Neuronal stem cell (in vitro differentiated cells): ENCODE results near the gene PER1.

Source experiments
- DNase-seq: peaks from one replicate; pipeline ENCODE4 v3.0.0-alpha.2; 2013; ENCODE audit warnings: low spot score
- H2AFZ ChIP-seq: one replicate; pipeline ENCODE4 v1.6.1; 2013; ENCODE audit warnings: mild to moderate bottlenecking, low read length, inconsistent platforms
- H2AK5ac ChIP-seq: 2 replicates; pipeline ENCODE4 v1.6.1; 2013; ENCODE audit warnings: low read depth, mild to moderate bottlenecking, inconsistent platforms, low read length, moderate library complexity, mixed read lengths
- H2BK120ac ChIP-seq: 2 replicates; pipeline ENCODE4 v1.6.1; 2013; ENCODE audit warnings: low read depth, mild to moderate bottlenecking, inconsistent platforms, low read length, moderate library complexity, mixed read lengths
- H2BK12ac ChIP-seq: one replicate; pipeline ENCODE4 v1.6.1; 2013; ENCODE audit warnings: low read length, inconsistent platforms
- H2BK15ac ChIP-seq: 2 replicates; pipeline ENCODE4 v1.6.1; 2013; ENCODE audit warnings: mild to moderate bottlenecking, low read length, inconsistent platforms, mixed read lengths
- H2BK5ac ChIP-seq: one replicate; pipeline ENCODE4 v1.6.1; 2013; ENCODE audit warnings: inconsistent platforms, mild to moderate bottlenecking, low read length, moderate library complexity
- H3K14ac ChIP-seq: one replicate; pipeline ENCODE4 v1.6.1; 2013; ENCODE audit warnings: low read length, inconsistent platforms
- H3K18ac ChIP-seq: 2 replicates; pipeline ENCODE4 v1.6.1; 2013; ENCODE audit warnings: low read length, inconsistent platforms
- H3K23ac ChIP-seq: 2 replicates; pipeline ENCODE4 v1.6.1; 2013; ENCODE audit warnings: low read depth, mild to moderate bottlenecking, mixed read lengths, low read length, inconsistent platforms; ENCODE audit not compliant: poor library complexity
- H3K27ac ChIP-seq: replicated peaks from 3 replicates; pipeline ENCODE4 v1.5.1; 2013; ENCODE audit warnings: low read length, inconsistent platforms
- H3K27me3 ChIP-seq, 3 experiments: 2 replicates each; pipeline ENCODE4 v1.6.1; 2013; ENCODE audit warnings: low read length in 3 of 3, mild to moderate bottlenecking in 2 of 3, inconsistent platforms in 1 of 3, low read depth in 1 of 3, mixed read lengths in 1 of 3, moderate library complexity in 1 of 3; ENCODE audit not compliant: control insufficient read depth in 3 of 3, insufficient read depth in 3 of 3
- H3K36me3 ChIP-seq, 2 donors: replicated peaks in 1 of 2; 2 replicates each; pipeline ENCODE4 v1.6.1; 2013; ENCODE audit warnings: low read length in 2 of 2; ENCODE audit not compliant: control insufficient read depth in 2 of 2, insufficient read depth in 2 of 2
- H3K4ac ChIP-seq: 2 replicates; pipeline ENCODE4 v1.6.1; 2013; ENCODE audit warnings: inconsistent platforms, mild to moderate bottlenecking, low read length, moderate library complexity
- H3K4me1 ChIP-seq, 2 donors: 1 replicate in 1 of 2; 2 replicates in 1 of 2; pipeline ENCODE4 v1.6.1; 2013; ENCODE audit warnings: low read length in 2 of 2, low read depth in 1 of 2; ENCODE audit not compliant: control insufficient read depth in 2 of 2, insufficient read depth in 1 of 2
- H3K4me2 ChIP-seq: one replicate; pipeline ENCODE4 v1.6.1; 2013; ENCODE audit warnings: mild to moderate bottlenecking, low read length, inconsistent platforms; ENCODE audit not compliant: insufficient read depth, poor library complexity, severe bottlenecking
- H3K4me3 ChIP-seq, 2 donors: 2 replicates each; pipeline ENCODE4 v1.5.1; 2013; ENCODE audit warnings: low read length in 2 of 2, mild to moderate bottlenecking in 2 of 2, inconsistent platforms in 1 of 2, moderate library complexity in 1 of 2
- H3K79me1 ChIP-seq: one replicate; pipeline ENCODE4 v1.6.1; 2013; ENCODE audit warnings: low read depth, mild to moderate bottlenecking, inconsistent platforms, low read length, moderate library complexity
- H3K9ac ChIP-seq: one replicate; pipeline ENCODE4 v1.6.1; 2013; ENCODE audit warnings: mild to moderate bottlenecking, low read depth, low read length, inconsistent platforms; ENCODE audit not compliant: poor library complexity
- H3K9me3 ChIP-seq, 2 donors: replicated peaks in 1 of 2; 2 replicates each; pipeline versions ENCODE3 to v1.6.1; 2013; ENCODE audit warnings: low read length in 2 of 2, mild to moderate bottlenecking in 2 of 2, inconsistent platforms in 1 of 2, low read depth in 1 of 2, mixed read lengths in 1 of 2, moderate library complexity in 1 of 2; ENCODE audit not compliant: control insufficient read depth in 2 of 2, insufficient read depth in 1 of 2
- H4K8ac ChIP-seq: one replicate; pipeline ENCODE4 v1.6.1; 2013; ENCODE audit warnings: low read depth, mild to moderate bottlenecking, inconsistent platforms, low read length, moderate library complexity
- H4K91ac ChIP-seq: one replicate; pipeline ENCODE4 v1.6.1; 2013; ENCODE audit warnings: low read length, low read depth, mild to moderate bottlenecking, inconsistent platforms; ENCODE audit not compliant: poor library complexity
- WGBS, 2 donors: extraction: QIAGEN DNeasy Blood & Tissue Kit; methylation state at CpG; one replicate each; pipeline ENCODE4 v1.1.7; 2013; ENCODE audit warnings: missing lambda C conversion rate in 2 of 2, mixed read lengths in 1 of 2; ENCODE audit not compliant: insufficient read length in 2 of 2, insufficient replicate concordance in 1 of 2; ENCODE audit errors: extremely low coverage in 2 of 2; 5-methylcytosine and 5-hydroxymethylcytosine counted together

The PER1 gene

DNA sequence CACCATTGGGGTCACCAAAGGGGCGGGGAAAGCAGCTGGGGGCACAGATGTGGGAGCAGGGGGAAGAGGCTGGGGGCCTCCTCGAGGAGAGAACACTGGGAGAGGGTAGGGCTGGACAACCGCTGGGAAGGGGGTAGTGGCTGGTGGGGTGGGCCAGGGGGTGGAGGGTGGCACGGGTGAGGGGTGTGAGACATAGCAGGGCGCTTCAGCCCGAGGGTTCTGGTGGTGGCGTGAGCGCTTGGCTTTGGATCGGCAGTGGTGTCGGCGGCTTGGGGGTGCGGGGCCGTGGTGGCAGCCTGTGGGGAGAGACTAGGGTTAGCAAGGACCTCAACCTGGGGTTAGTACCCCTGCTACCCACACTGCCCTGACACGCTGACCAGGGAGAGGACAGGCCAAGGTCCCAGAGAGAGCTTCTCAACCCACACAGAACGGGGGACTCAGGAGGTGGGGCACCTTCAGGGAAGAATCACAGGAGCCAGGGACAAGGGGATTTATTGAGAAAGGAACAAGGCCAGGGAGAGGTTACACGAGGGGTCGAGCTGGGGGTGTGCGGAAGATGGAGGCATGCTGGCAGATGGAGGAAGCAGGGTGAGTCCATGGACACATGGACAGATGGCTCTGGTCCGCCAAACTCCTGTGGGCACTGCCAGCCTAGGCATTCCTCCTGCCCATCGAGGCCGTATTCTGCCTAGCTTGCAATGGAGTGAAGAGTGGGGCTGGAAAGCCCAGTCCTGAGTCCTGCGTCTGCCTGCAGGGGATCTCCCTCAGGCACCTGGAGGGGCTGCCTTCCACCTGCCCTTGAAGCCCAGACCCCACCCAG, 8.4 kb downstream of the PER1 start:
- Histone ChIP-seq H3K27ac (no peak overlapping the region), H3K4me1 (peaks cover 0 to 2% of the 10 kb centered on the region in 2 donors), H3K27me3 (no peaks in the 10 kb centered on the region), H3K79me1 (peaks cover 6% of the 10 kb centered on the region), H3K36me3 (peaks cover 67 to 85% of the 10 kb centered on the region in 2 donors), H4K8ac (no peak overlapping the region), H3K14ac (no peak overlapping the region), H3K9me3 (no peaks in the 10 kb centered on the region), H2BK12ac (no peak overlapping the region), H2BK5ac (peak overlapping the region; percentile 24), H3K4ac (no peak overlapping the region), H3K4me2 (no peak overlapping the region), H2BK120ac (no peak overlapping the region), H2AK5ac (no peak overlapping the region), H3K4me3 (no peak overlapping the region), H3K23ac (no peak overlapping the region), H2BK15ac (no peak overlapping the region), H3K18ac (no peak overlapping the region), H2AFZ (no peak overlapping the region), H3K9ac (no peak overlapping the region), H4K91ac (no peak overlapping the region)
- no peak for DNase-seq
- no CpG with 5 or more reads among the region's 22 CpGs for WGBS, 2 donors

DNA sequence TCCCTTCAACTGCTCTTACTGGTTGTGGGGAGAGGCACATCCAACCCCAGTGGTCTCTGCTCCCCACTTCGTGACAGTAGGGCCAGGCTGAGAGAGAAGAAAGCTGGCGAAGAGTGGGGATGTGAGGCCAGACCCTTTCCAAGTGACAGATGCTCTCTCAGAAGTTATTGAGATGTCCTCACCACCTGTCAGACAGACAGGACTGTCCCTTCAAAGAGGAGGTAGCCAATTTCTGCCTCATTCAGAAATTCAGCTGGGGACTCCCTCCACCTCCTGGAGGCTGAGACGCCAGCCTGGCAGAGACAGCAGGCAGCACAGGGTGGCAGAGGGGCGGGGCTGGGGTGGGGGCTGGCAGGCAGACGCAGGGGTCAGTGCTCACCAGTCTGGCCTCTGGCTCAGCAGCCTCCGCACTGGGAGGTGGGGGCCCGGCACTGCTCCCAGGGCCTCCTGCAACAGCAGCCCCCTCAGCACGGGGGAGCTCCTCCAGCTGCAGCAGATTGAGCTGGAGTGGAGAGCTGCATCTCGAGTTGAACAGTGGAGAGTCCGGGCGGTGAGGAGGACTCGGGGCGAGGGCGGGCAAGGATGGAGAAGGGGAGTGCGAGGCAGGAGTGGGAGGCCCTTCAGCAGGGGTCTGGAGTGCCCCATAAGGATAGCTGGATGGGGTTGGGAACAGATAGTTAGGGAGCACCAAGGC, 9.2 kb downstream of the PER1 start:
- Histone ChIP-seq H3K4me2 (peak overlapping the region; percentile 2), H3K27me3 (no peaks in the 10 kb centered on the region), H3K79me1 (peaks cover 6% of the 10 kb centered on the region), H3K9me3 (no peaks in the 10 kb centered on the region), H2BK12ac (no peak overlapping the region), H3K9ac (no peak overlapping the region), H2AFZ (no peak overlapping the region), H2BK120ac (no peak overlapping the region), H3K4me3 (no peak overlapping the region), H3K14ac (no peak overlapping the region), H3K4ac (no peak overlapping the region), H3K18ac (no peak overlapping the region), H4K8ac (no peak overlapping the region), H2BK5ac (no peak overlapping the region), H4K91ac (no peak overlapping the region), H3K27ac (no peak overlapping the region), H3K23ac (no peak overlapping the region), H3K4me1 (peaks cover 0 to 2% of the 10 kb centered on the region in 2 donors), H2AK5ac (no peak overlapping the region), H2BK15ac (no peak overlapping the region), H3K36me3 (peaks cover 60 to 78% of the 10 kb centered on the region in 2 donors)
- no CpG with 5 or more reads among the region's 15 CpGs for WGBS, 2 donors
- no peak for DNase-seq

- WGBS, 2 donors: no CpG with 5 or more reads among the region's 23 CpGs
- H3K27ac ChIP-seq: no peak overlapping the region
- no peak overlapping the region for H2BK15ac ChIP-seq
- peaks cover 53 to 71% of the 10 kb centered on the region in 2 donors for H3K36me3 ChIP-seq
- no peak overlapping the region for H3K9ac ChIP-seq
- no peak overlapping the region for H3K23ac ChIP-seq
- H2BK12ac ChIP-seq: no peak overlapping the region
- no peak overlapping the region for H3K4ac ChIP-seq
- no peak overlapping the region for H4K91ac ChIP-seq
- no peak overlapping the region for H3K18ac ChIP-seq
- H4K8ac ChIP-seq: no peak overlapping the region
- H3K4me1 ChIP-seq: peaks cover 0 to 5% of the 10 kb centered on the region in 2 donors
- H2BK120ac ChIP-seq: no peak overlapping the region
- H3K14ac ChIP-seq: no peak overlapping the region
- peaks cover 0 to 5% (median 0%) of the 10 kb centered on the region in 3 experiments for H3K27me3 ChIP-seq
- no peak overlapping the region for H3K4me3 ChIP-seq
- H3K9me3 ChIP-seq: no peaks in the 10 kb centered on the region
- no peak for DNase-seq
- H3K4me2 ChIP-seq: no peak overlapping the region
- H2AK5ac ChIP-seq: no peak overlapping the region
- H3K79me1 ChIP-seq: peaks cover 6% of the 10 kb centered on the region
- H2AFZ ChIP-seq: no peak overlapping the region
- no peak overlapping the region for H2BK5ac ChIP-seq
Measured at GRCh38 chr17:8142158-8142886, 9.9 kb downstream of the PER1 start.

- no peak overlapping the region for H3K18ac ChIP-seq
- no peak overlapping the region for H2BK15ac ChIP-seq
- peaks cover 0 to 7% (median 0%) of the 10 kb centered on the region in 3 experiments for H3K27me3 ChIP-seq
- H3K27ac ChIP-seq: no peak overlapping the region
- WGBS, 2 donors: no CpG with 5 or more reads among the region's 11 CpGs
- H4K91ac ChIP-seq: no peak overlapping the region
- H3K4me2 ChIP-seq: no peak overlapping the region
- no peak overlapping the region for H2BK12ac ChIP-seq
- no peaks in the 10 kb centered on the region for H3K9me3 ChIP-seq
- no peak for DNase-seq
- H2BK120ac ChIP-seq: no peak overlapping the region
- no peak overlapping the region for H3K23ac ChIP-seq
- H3K36me3 ChIP-seq: peaks cover 50 to 65% of the 10 kb centered on the region in 2 donors
- no peak overlapping the region for H3K14ac ChIP-seq
- H2AK5ac ChIP-seq: no peak overlapping the region
- H3K4me1 ChIP-seq: peaks cover 0 to 5% of the 10 kb centered on the region in 2 donors
- H2AFZ ChIP-seq: no peak overlapping the region
- no peak overlapping the region for H2BK5ac ChIP-seq
- peaks cover 6% of the 10 kb centered on the region for H3K79me1 ChIP-seq
- no peak overlapping the region for H4K8ac ChIP-seq
- no peak overlapping the region for H3K4ac ChIP-seq
- H3K9ac ChIP-seq: no peak overlapping the region
- no peak overlapping the region for H3K4me3 ChIP-seq
Measured at GRCh38 chr17:8141741-8142140, 10.5 kb downstream of the PER1 start.
